Transverse colon (tissue), 4 donors: ENCODE measurements around the gene EHMT1.

Experiments
- CTCF ChIP-seq, 5 experiments: fragments of 200-600 bp in 3 of 5; fragments of 450-650 bp in 2 of 5; sonication (generic) in 3 of 5; IDR thresholded peaks; 1 replicate in 2 of 5; 2 replicates in 3 of 5; pipeline ENCODE4 v1.5.1; 2016 to 2017; ENCODE audit warnings: antibody characterized with exemption in 5 of 5, inconsistent platforms in 3 of 5, mild to moderate bottlenecking in 2 of 5, moderate library complexity in 1 of 5
- EP300 ChIP-seq: sonication (generic); formaldehyde crosslinking; IDR thresholded peaks from one replicate; pipeline ENCODE4 v1.6.1; 2017; ENCODE audit warnings: antibody characterized with exemption, low read depth
- POLR2A ChIP-seq: fragments of 450-650 bp; IDR thresholded peaks from one replicate; pipeline ENCODE4 v1.6.1; 2016; ENCODE audit warnings: antibody characterized with exemption, mild to moderate bottlenecking, moderate library complexity
- POLR2AphosphoS5 ChIP-seq, 3 donors: sonication (generic); formaldehyde crosslinking; IDR thresholded peaks; one replicate each; pipeline ENCODE4 v1.6.1; 2016; ENCODE audit warnings: antibody characterized with exemption in 3 of 3

- TF ChIP-seq POLR2A (peak; percentile 10), EP300 (no peak), CTCF (IDR thresholded peaks at IDR 0.05) (no peak), POLR2AphosphoS5 (IDR thresholded peaks at IDR 0.05) (no peak)
These were observed 51.8 kb downstream of the EHMT1 start for GRCh38 chr9:137670391-137671195.
